ENCODE results near the gene TGM2.

The TGM2 gene

GRCh38 chr20:38193586-38194105 is 28.6 kb upstream of the TGM2 start:
- no peak for TF ChIP-seq GATA2 (IDR thresholded peaks at IDR 0.05; ENCODE audit: low read depth, low read length)
- no peak for TF ChIP-seq GATA3 (IDR thresholded peaks at IDR 0.05; ENCODE audit: low read depth, low read length)

- TF ChIP-seq GATA3 (IDR thresholded peaks at IDR 0.05; ENCODE audit: low read depth, low read length) (no peak), GATA2 (IDR thresholded peaks at IDR 0.05; ENCODE audit: low read depth, low read length) (no peak)
Measured at GRCh38 chr20:38192323-38192885, 27.3 kb upstream of the TGM2 start.

DNA sequence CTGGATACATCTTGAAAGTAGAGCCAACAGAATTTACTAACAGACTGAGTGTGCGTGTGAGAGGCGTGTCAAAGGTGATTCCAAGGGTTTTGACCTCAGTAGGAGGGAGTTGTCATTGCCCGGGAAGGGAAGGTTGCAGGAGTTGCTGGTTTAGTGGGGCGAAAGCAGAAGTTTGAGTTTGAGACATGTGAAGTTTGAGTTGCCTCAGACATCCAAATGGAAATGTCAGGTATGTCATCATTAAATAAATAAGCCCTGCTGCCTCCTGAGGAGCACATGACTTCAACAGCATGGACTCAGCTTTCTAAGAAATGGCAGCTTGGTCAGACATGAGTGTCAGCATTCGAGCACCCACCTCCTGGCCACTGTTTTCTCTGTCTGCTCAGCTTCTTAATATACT is 26.6 kb upstream of the TGM2 start:
- TF ChIP-seq GATA3 (IDR thresholded peaks at IDR 0.05; ENCODE audit: low read depth, low read length) (no peak), GATA2 (IDR thresholded peaks at IDR 0.05; ENCODE audit: low read depth, low read length) (no peak)

DNA sequence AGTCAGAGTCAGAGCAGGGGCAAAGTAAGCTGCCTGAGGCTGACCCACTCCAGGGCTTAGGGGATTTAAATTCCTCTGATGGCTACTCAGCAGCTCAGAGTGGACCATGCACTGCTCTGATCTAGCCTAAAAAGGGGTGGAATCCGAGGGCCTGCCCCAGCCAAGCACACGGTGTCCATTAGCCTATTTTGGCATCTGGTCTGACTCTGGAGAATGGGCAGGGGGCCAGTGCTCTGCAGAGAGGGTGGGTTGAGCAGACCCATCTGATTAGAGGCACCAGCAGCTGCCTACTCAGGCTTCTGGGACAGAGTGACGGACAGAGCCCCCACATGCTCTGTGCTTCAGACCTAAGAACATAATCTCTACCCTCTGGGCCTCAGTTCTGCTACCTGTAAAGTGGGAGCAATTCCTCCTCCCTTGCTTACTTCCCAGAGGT is 25.9 kb upstream of the TGM2 start:
- peak; percentile 44; the same call in 1 of the 2 replicates for TF ChIP-seq GATA2 (IDR thresholded peaks at IDR 0.05; ENCODE audit: low read depth, low read length)
- no peak for TF ChIP-seq GATA3 (IDR thresholded peaks at IDR 0.05; ENCODE audit: low read depth, low read length)

- no peak for TF ChIP-seq GATA3 (IDR thresholded peaks at IDR 0.05; ENCODE audit: low read depth, low read length)
- TF ChIP-seq GATA2 (IDR thresholded peaks at IDR 0.05; ENCODE audit: low read depth, low read length) = no peak
Measured at GRCh38 chr20:38190166-38190565, 25.1 kb upstream of the TGM2 start.

GRCh38 chr20:38187517-38187916 is 22.4 kb upstream of the TGM2 start:
- TF ChIP-seq GATA2 (IDR thresholded peaks at IDR 0.05; ENCODE audit: low read depth, low read length) = no peak
- no peak for TF ChIP-seq GATA3 (IDR thresholded peaks at IDR 0.05; ENCODE audit: low read depth, low read length)

- TF ChIP-seq GATA3 (IDR thresholded peaks at IDR 0.05; ENCODE audit: low read depth, low read length) = no peak
Measured at GRCh38 chr20:38186788-38187221, 21.7 kb upstream of the TGM2 start.

DNA sequence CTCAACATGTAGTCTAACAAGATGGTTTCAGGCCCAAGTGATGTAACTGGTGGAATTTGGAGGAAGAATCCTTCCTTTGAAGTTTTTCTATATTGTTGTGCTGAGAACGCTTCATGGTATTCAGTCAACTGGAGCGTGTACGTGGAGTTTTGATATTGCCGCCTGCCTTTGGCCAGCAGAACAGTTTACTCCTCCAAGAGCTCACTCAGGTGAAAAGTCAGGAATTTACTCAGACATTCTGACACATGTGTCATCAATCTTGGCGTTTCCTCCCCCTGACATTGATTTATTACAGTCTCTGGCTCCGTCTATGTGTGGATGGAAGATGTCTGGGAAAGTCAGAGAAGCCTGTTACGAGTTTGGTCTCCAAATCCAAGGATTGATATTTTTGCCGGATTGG is 19.0 kb upstream of the TGM2 start:
- TF ChIP-seq GATA2 (IDR thresholded peaks at IDR 0.05; ENCODE audit: low read depth, low read length) = no peak
- no peak for TF ChIP-seq GATA3 (IDR thresholded peaks at IDR 0.05; ENCODE audit: low read depth, low read length)

DNA sequence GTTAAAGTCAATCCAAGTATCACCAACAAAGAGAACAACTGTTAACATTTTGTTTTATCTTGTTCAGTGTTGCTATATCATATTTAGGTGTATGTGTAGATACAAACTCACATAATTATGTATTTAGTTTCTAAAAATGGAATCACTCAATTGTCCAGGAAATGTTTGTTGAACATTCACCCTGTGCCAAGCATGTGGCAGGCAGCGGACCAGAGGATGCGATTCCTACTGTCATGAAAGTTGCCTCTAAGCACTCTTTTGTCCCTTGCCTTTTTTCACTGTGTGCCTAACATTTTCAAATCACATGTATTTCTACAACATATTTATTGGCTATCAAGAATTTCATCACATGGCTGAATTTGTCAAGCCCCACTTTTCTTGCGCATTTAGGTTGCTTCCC is 16.9 kb upstream of the TGM2 start:
- TF ChIP-seq GATA3 (IDR thresholded peaks at IDR 0.05; ENCODE audit: low read depth, low read length) = no peak
- TF ChIP-seq GATA2 (IDR thresholded peaks at IDR 0.05; ENCODE audit: low read depth, low read length) = no peak

DNA sequence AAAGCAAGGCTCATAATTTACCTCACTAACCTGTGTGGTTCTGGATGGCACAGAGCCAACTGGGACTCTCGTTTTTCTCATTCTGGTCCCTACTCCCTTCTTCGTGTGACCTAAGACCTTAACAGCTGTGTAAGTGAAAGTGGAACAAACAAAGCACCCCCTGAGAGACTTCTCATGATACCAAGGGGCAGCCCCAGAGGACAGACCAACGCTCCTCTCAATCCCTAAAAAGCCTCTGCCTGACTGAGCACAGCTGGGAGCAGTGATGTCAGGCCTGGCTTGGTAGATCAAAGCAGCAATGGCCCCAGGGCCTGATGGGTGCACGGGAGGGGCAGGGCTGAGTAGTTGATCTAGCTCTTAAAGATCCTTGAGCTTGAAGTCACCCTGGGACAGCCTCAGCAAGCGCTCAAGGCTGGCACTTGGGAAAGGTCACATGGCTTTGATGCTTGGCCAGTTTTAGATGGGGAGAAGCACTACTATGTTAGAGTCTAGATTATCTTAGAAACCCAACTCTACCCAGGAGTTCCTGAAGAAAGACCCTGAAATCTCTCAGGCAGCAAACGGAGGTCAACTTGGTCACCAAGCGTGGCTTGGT is 16.2 kb upstream of the TGM2 start:
- TF ChIP-seq GATA2 (IDR thresholded peaks at IDR 0.05; ENCODE audit: low read depth, low read length) (no peak), GATA3 (IDR thresholded peaks at IDR 0.05; ENCODE audit: low read depth, low read length) (no peak)

DNA sequence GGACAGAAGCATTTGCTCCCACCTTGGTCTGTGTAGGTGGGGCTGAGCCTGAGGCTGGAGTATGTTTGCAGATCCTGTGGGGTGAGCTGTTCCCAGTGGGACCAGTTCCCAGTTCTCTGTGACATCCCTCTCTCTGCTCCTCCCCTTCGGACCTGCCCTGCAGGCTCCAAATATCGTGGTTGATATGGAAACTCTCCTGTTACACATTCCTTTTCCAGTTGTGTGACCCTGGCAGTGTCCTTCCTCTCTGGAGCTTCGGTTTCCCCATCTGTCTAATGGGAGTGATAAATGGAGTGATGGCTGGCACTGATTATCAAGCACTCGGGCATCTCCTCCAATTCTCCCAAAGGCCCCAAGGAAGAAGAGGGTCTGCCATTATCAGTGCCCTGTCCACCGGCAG is 15.7 kb upstream of the TGM2 start:
- TF ChIP-seq GATA3 (IDR thresholded peaks at IDR 0.05; ENCODE audit: low read depth, low read length) = no peak

GRCh38 chr20:38179846-38180245 is 14.8 kb upstream of the TGM2 start:
- TF ChIP-seq GATA3 (IDR thresholded peaks at IDR 0.05; ENCODE audit: low read depth, low read length) = no peak
- no peak for TF ChIP-seq GATA2 (IDR thresholded peaks at IDR 0.05; ENCODE audit: low read depth, low read length)

- TF ChIP-seq GATA3 (IDR thresholded peaks at IDR 0.05; ENCODE audit: low read depth, low read length) (no peak), GATA2 (IDR thresholded peaks at IDR 0.05; ENCODE audit: low read depth, low read length) (no peak)
Measured at GRCh38 chr20:38178581-38178980, 13.5 kb upstream of the TGM2 start.

DNA sequence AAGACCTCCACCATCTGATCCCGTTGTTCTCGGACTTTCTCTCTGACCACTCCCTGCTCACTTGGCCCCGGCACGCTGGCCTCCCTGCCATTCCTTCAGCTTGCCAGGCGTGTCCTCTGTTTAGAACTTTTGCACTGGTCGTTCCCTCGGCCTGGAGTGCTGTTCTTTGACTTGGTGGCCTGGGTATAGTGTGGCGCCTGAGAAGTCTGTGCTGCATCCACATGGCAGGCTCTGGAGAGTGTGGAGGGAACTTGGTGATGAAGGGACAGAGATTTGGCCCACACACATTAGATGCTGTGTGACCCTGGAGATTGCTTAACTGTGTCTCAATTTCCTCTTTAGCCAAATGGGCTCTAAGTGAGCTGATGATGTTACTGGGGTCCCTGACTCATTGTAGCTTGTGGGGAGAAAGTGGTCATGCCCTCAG is 13.0 kb upstream of the TGM2 start:
- TF ChIP-seq GATA3 (IDR thresholded peaks at IDR 0.05; ENCODE audit: low read depth, low read length) = no peak
- no peak for TF ChIP-seq GATA2 (IDR thresholded peaks at IDR 0.05; ENCODE audit: low read depth, low read length)

DNA sequence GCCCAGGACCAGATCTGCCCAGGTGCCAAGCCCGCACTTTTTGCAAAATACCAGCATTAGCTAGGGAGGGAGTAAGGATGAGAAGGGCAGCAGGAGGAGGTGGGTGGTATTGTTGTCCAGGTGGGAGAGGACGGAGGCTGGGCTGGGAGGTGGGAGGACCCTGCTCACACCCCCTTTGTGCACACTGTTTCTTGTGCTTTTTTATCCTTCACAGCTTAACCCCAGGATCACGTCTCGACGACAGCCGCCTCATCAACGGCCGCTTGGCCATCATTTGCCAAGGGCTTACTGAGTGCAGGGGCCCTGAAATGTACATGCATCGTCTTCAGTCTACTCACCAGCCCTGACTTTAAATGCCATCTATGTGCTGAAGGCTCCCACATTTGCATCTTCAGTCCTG is 12.1 kb upstream of the TGM2 start:
- TF ChIP-seq GATA2 (IDR thresholded peaks at IDR 0.05; ENCODE audit: low read depth, low read length) (no peak), GATA3 (IDR thresholded peaks at IDR 0.05; ENCODE audit: low read depth, low read length) (no peak)
